ENCODE results near the gene CRPPA.

CRPPA gene

DNA sequence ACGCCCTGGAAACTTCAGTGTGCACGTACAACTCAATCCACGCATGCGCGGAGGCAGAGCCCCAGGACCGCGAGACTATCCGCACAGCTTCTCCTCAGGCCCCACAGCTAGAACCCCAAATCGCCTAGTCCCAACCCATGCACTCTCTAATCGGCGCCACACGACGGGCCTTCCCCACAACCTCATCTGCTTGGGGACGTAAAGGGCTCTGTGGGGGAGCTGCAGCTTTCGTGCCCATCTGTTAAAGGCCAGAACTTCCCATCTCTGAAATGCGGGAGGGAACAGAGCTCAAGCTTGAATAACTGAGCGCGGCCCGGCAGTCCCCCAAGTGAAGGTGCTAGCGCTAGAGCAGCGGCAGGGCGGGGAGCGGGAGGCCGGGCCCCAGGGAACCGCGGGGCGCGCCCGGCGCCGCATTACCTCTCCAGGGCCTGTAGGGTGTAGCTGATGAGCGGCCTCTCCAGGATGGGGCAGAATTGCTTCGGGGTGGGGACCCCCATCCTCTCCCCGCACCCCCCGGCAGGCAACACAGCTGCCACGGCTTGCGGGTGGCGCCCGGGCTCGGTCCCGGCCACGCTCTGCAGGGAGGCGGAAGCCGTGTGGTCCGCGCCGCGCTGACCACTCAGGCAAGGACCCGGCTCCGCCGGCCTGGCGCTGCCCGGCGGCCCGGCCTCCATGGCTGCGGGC, 547 bp downstream of the CRPPA start (continued):
- TF ChIP-seq MZF1 (tag by site-specific recombination; IDR thresholded peaks at IDR 0.05; ENCODE audit: borderline replicate concordance) (peak; percentile 37; the same call in 1 of the 2 replicates), ZNF549 (tag by site-specific recombination; IDR thresholded peaks at IDR 0.05) (no peak), ZNF155 (tag by site-specific recombination; IDR thresholded peaks at IDR 0.05) (no peak), ZNF138 (tag by site-specific recombination; IDR thresholded peaks at IDR 0.05; ENCODE audit: borderline replicate concordance) (no peak), ZNF10 (tag by site-specific recombination; IDR thresholded peaks at IDR 0.05) (no peak), ZNF610 (tag by site-specific recombination; IDR thresholded peaks at IDR 0.05; ENCODE audit: borderline replicate concordance) (no peak), ZNF266 (tag by site-specific recombination; IDR thresholded peaks at IDR 0.05; ENCODE audit: low read depth) (no peak), WT1 (tag by site-specific recombination; IDR thresholded peaks at IDR 0.05) (no peak), ZNF707 (tag by site-specific recombination; IDR thresholded peaks at IDR 0.05) (no peak), ZNF121 (tag by site-specific recombination; IDR thresholded peaks at IDR 0.05) (no peak), ZNF175 (tag by site-specific recombination; IDR thresholded peaks at IDR 0.05) (no peak), TCF7L2 (IDR thresholded peaks at IDR 0.05; ENCODE audit: borderline replicate concordance, low read depth, low read length) (no peak), ZNF654 (tag by site-specific recombination; IDR thresholded peaks at IDR 0.05; ENCODE audit: low read depth) (no peak), ZNF2 (tag by site-specific recombination; IDR thresholded peaks at IDR 0.05) (peak; percentile 74; the same call in 1 of the 2 replicates), ZNF394 (tag by site-specific recombination; IDR thresholded peaks at IDR 0.05; ENCODE audit: borderline replicate concordance) (peak; percentile 98), YY1 (tag by site-specific recombination; IDR thresholded peaks at IDR 0.05) (no peak), ZFP69B (tag by site-specific recombination; IDR thresholded peaks at IDR 0.05) (0 out of 2 replicates have a peak, but pooled peaks have one; percentile 13), ZNF596 (tag by site-specific recombination; IDR thresholded peaks at IDR 0.05) (no peak), SP2 (tag by site-specific recombination; IDR thresholded peaks at IDR 0.05) (no peak), ZNF184 (tag by site-specific recombination; IDR thresholded peaks at IDR 0.05) (no peak), ZFP41 (tag by site-specific recombination; IDR thresholded peaks at IDR 0.05; ENCODE audit: borderline replicate concordance) (no peak), ZNF830 (tag by site-specific recombination; IDR thresholded peaks at IDR 0.05; ENCODE audit: low read depth) (no peak), ZNF354C (tag by site-specific recombination; IDR thresholded peaks at IDR 0.05; ENCODE audit: borderline replicate concordance, low read depth) (no peak), BCL11A (tag by site-specific recombination; IDR thresholded peaks at IDR 0.05; ENCODE audit: low read depth) (no peak), ZNF561 (tag by site-specific recombination; IDR thresholded peaks at IDR 0.05; ENCODE audit: borderline replicate concordance) (no peak), ZNF132 (tag by site-specific recombination; IDR thresholded peaks at IDR 0.05; ENCODE audit: borderline replicate concordance) (no peak), KLF8 (tag by site-specific recombination; IDR thresholded peaks at IDR 0.05) (peak; percentile 26; the same call in 1 of the 2 replicates), ZNF335 (tag by site-specific recombination; conservative IDR thresholded peaks at IDR 0.05) (peak; percentile 73), ZNF555 (tag by site-specific recombination; conservative IDR thresholded peaks at IDR 0.05) (no peak)
- TF ChIP-seq, protein P1, sequence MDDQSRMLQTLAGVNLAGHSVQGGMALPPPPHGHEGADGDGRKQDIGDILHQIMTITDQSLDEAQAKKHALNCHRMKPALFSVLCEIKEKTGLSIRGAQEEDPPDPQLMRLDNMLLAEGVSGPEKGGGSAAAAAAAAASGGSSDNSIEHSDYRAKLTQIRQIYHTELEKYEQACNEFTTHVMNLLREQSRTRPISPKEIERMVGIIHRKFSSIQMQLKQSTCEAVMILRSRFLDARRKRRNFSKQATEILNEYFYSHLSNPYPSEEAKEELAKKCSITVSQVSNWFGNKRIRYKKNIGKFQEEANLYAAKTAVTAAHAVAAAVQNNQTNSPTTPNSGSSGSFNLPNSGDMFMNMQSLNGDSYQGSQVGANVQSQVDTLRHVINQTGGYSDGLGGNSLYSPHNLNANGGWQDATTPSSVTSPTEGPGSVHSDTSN (CRISPR knock-in tag; IDR thresholded peaks at IDR 0.05) = no peak
- TF ChIP-seq, protein P2, sequence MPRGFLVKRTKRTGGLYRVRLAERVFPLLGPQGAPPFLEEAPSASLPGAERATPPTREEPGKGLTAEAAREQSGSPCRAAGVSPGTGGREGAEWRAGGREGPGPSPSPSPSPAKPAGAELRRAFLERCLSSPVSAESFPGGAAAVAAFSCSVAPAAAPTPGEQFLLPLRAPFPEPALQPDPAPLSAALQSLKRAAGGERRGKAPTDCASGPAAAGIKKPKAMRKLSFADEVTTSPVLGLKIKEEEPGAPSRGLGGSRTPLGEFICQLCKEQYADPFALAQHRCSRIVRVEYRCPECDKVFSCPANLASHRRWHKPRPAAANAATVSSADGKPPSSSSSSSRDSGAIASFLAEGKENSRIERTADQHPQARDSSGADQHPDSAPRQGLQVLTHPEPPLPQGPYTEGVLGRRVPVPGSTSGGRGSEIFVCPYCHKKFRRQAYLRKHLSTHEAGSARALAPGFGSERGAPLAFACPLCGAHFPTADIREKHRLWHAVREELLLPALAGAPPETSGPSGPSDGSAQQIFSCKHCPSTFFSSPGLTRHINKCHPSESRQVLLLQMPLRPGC (tag by site-specific recombination; IDR thresholded peaks at IDR 0.05) = no peak
- TF ChIP-seq, protein P3, sequence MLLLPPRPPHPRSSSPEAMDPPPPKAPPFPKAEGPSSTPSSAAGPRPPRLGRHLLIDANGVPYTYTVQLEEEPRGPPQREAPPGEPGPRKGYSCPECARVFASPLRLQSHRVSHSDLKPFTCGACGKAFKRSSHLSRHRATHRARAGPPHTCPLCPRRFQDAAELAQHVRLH (tag by site-specific recombination; IDR thresholded peaks at IDR 0.05) = peak; percentile 41; the same call in 1 of the 2 replicates
- TF ChIP-seq, protein P4, sequence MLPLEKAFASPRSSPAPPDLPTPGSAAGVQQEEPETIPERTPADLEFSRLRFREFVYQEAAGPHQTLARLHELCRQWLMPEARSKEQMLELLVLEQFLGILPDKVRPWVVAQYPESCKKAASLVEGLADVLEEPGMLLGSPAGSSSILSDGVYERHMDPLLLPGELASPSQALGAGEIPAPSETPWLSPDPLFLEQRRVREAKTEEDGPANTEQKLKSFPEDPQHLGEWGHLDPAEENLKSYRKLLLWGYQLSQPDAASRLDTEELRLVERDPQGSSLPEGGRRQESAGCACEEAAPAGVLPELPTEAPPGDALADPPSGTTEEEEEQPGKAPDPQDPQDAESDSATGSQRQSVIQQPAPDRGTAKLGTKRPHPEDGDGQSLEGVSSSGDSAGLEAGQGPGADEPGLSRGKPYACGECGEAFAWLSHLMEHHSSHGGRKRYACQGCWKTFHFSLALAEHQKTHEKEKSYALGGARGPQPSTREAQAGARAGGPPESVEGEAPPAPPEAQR (tag by site-specific recombination; IDR thresholded peaks at IDR 0.05) = no peak
- TF ChIP-seq, protein P5, sequence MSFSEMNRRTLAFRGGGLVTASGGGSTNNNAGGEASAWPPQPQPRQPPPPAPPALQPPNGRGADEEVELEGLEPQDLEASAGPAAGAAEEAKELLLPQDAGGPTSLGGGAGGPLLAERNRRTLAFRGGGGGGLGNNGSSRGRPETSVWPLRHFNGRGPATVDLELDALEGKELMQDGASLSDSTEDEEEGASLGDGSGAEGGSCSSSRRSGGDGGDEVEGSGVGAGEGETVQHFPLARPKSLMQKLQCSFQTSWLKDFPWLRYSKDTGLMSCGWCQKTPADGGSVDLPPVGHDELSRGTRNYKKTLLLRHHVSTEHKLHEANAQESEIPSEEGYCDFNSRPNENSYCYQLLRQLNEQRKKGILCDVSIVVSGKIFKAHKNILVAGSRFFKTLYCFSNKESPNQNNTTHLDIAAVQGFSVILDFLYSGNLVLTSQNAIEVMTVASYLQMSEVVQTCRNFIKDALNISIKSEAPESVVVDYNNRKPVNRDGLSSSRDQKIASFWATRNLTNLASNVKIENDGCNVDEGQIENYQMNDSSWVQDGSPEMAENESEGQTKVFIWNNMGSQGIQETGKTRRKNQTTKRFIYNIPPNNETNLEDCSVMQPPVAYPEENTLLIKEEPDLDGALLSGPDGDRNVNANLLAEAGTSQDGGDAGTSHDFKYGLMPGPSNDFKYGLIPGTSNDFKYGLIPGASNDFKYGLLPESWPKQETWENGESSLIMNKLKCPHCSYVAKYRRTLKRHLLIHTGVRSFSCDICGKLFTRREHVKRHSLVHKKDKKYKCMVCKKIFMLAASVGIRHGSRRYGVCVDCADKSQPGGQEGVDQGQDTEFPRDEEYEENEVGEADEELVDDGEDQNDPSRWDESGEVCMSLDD (tag by site-specific recombination; IDR thresholded peaks at IDR 0.05) = peak; percentile 91

Data from HEK293 (cell line).